ENCODE data around the gene ZNF516.
"Not testable (repeated sequence)": the region's sequence is repeated elsewhere in the genome, so short reads cannot be mapped to it uniquely, and the experiment has no call there.

The ZNF516 gene

DNA sequence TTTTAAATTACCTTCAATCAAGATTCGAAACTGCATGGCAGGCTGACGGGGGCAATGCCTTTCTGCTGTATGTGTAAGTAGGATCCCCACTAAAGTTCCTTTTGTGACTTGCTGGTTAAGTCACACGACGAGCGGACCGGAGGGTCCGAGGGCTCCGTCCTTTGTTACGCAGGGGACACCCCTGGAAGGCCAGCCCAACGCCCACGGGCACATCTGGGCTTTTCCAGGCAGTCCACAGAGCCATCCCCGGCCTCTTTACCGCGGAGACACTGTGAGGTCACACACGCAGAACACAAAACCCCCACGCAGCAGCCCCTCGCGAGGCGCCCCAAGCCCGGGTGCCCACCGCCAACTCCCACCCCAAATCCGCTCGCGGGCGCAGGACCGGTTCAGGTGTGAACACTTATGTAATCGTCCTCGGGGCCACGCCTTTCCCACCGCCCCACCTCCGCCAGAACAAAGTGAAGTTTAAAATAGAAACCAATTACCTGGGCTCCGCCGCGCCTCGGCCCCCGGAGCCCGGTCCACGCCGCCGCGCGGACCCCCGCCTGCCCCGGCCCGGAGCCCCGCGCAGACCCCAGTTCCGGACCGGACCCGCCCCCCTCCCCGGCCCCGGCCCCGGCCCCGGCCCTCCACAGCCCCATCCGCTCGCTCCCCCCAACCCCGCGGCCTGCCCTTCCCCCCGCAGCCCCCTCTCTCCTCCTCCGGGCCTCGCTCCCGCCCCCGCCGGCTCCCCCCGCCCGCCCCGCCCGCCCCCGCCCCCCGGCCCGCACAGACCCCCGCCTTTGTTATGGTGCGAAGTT, 4.2 kb downstream of the ZNF516 start:
- no peak for DNase-seq (ENCODE audit: low spot score)

DNA sequence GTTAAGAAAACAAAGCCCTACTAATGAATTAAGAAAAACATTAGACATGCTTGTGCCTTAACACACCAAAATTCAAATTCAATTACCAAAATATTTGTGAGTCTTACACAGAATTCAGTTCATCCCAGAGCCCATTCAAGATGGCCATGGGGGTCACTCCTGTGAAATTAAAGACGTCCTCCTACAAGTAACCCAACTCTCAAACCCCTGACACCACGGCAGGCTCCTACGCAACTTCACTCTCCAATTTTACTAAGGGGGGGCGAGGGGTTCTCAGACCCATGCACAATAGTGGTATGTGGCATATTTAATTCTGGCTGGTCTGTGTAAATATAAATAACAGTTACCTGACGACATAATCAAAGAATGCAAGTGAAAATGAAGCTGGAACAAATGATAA, 5.0 kb downstream of the ZNF516 start:
- DNase-seq (ENCODE audit: low spot score), result no peak

DNA sequence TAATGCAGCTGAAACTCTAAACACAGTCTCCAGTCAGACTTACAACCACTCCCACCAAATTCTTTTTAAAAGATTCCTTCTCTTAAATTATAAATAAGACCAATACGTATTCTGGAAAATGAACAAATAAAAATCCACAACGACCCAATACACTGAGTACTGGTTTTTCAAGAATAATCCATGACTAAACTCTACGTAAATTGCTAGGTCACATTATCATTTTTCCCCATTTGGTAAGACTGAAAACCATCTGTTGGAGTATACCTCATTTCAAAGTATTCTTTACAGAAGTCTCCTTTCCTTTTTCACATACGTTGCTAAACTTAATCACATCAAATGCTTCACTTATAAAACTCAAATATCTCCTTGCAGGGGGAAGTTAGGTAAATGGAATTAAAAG, 6.0 kb downstream of the ZNF516 start:
- no peak for DNase-seq (ENCODE audit: low spot score)

DNA sequence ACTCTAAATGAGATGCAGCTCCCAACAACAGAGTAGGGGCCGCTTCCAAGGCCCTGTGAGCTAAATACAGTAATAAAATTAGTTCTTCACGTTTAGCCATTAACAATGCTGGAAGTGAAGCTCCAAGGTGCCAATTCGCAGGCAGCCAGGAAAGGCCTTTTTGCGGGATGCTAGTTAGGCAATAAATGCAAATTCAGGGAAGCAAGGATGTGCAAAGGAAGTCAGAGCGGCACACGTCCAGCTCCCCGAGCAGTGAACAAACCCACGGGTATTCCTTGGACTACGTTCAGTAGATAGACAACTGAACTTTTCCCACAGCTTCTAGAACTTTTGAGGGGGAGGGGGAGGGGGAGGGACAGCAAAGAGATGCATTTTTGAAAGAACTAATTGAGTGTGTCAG, 6.9 kb downstream of the ZNF516 start:
- DNase-seq (ENCODE audit: low spot score), result no peak

DNA sequence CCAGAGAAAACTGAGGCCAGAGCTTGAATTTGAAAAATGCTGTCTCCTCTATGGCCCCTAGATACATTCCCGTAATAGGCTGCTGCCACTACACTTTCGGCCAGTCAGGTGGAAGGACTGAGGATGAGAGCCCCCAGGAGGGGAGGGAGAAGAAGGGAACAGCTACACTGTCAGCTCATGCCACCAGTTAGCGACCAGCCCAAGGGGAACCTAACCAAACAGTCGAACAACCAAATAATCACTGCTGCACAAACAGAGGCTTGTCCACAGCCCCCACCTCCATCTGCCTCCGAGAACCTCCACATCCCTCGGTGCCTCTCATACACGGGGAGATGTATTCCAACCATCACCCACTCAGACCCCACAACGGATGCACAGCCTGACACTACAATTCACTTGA, 7.3 kb downstream of the ZNF516 start:
- DNase-seq (ENCODE audit: low spot score), result no peak

DNA sequence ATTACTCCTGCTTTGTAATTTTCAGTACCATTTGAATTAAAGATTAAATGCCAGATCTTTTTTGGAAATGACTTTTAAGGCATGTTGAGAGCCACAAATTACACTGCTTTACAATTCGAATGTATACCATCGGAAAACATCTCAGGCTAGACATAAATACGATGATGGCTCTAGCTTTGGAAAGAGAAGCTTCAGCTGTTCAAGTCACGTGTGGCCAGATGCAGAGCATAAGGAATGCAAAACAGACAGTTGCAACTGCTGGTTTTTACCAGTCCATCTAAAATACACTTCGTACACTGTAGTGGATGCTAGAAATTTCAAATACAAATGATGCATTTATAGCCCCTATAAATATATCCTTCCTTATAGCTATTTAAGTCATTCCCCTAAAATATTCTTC, 8.0 kb downstream of the ZNF516 start:
- no peak for DNase-seq (ENCODE audit: low spot score)

DNA sequence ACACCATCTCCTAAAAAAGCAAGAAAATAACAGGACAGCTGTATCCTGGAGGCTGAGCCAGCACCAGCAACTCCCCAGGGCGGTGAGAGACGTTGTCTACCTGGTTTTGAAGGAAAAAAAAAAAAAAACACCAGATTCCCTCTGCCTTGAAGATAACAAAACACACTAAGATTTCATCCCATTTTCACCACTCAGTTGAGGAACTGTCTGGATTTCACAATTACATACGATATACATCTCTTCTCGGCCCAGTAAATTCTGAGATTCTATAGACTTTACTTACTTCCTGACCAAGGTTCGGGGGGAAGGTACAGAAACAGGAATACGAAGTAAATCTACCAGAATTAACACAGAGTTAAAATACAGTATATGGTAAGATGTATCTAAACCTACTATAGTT, 8.5 kb downstream of the ZNF516 start:
- DNase-seq (ENCODE audit: low spot score), result no peak

DNA sequence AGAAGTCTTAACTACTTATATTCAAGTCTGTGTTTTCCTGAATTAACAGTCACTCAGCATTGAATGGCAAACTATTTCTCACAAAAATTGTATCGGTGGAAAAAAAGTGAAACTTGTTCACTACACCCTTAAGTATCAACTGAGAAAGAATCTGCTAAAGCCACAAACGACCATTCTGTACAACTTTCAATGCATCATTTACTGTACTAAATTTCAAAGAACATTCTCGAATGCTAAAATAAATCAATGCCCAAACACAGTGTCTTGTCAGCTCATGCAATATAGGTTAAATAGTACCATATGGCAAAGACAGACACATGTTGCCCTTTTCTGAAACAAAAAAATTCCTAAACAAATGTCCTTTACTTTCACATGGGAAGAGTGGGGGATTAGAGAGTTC, 9.0 kb downstream of the ZNF516 start:
- DNase-seq (ENCODE audit: low spot score), result no peak

DNA sequence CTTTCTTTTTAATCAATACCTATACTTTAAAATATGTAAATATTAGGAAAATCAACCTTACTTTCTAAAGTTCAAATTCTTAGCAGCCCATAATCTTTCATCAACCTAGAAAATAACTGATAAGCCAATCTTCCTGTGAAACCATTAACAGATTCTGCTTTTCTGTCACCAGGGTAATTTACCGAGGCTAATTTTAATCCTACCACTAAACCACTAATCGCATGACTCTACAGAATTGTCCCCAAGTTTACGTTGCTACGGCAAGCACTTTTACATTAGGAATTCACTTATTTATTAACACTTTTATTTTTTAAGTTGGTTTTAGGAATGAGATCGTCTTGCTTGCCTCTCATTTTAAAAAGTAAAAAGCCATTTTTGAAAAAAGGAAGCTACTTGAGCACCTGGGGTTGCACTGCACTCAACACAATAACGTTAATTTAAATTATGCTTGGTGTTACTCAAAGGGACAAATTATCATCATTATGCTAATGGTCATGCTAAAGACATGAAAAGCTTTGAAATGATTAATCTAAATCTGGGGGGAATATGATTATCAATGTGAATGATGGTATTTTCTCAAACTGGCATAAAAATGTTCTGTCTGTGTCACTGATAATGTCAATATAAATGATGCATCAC, 10.2 kb downstream of the ZNF516 start:
- no peak for DNase-seq (ENCODE audit: low spot score)

DNA sequence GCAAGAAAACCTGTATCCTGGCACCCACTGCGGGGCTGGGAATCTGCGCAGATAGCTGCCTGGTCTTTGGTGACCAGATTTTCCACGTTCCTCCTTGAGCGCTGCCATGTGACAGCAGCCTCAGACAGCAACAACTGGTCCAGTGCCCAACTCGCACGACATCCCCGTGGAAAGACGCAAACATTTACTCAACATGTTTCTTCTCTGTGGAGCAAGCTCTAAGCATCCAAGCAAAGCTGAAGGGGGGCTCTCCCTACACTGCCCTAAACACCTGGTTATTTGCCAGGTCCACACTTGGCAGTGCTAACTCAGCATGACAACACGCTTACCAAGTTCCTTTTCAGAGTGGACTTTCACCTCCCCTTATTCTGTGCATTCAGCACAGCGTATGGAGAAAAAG, 11.3 kb downstream of the ZNF516 start:
- DNase-seq (ENCODE audit: low spot score), result no peak

DNA sequence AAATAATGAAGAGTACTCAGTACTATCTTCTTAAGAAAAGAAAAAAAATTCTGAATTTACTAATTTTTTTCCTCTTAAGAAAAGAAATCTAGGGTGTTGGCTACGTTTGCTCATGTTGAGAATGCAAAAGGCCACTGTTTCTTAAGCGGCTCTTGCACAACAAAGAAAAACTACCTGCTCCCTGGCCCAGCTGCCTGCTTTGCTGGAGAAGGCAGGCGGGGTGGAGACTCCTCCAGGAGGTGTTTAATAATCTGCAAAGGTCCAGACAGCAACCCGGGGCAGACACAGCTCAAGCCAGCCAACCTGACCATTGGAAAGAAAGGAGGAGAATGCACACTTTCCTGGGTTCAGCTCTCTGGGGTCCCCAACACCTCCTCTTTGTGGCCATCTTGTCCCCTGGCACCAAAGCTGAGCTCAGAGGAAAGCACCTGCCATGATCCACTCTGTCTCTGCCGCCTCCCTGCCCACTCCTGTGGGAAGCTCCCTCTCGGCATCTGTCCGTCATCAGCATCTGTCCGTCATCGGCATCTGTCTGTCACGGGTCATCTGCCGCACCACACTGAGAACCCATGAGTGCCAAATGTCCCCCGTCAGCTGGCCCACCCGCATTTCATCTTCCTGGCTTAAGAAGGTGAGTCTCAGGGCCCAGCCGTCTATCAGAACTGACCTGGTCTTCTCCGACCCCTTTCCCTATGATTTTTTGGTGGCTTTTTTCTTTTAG, 11.9 kb downstream of the ZNF516 start:
- no peak for DNase-seq (ENCODE audit: low spot score)

DNA sequence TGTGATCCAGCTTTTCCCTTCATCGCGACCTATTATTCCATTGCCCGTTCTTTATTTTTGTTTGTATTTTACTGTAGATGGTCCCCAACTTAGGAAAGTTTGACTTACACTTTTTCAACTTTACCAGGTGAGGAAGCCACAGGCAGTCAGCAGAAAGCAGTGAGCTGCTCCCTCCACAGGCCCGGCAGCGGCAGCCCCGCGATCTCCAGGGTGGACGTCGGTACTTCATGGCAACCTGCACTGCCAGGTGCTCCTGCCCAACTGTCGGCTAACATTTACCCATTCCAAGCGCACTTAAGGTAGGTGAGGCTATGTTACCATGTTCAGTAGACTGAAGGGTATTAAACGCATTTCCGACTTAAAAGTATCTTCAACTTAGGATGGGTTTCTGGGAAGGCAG, 12.8 kb downstream of the ZNF516 start:
- no peak for DNase-seq (ENCODE audit: low spot score)

DNA sequence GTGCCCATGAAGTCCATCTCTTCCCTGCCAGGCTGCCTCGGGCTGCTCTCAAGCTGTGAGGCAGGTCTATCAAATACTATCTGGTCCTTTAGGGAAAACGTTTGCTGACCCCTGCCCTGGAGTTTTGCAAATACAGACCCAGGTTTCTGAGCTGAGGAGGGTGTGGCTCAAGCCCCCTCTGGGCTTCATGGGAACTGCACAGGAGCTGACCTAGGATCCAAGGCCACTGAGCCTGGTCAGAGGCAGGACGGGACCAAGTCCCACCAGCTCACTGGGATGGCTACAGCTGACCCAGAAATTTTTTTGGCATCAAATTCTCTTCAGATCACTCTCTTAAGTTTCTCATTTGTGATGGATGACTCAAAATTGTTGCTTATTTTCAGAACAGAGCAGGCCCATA, 14.1 kb downstream of the ZNF516 start:
- DNase-seq (ENCODE audit: low spot score), result no peak

DNA sequence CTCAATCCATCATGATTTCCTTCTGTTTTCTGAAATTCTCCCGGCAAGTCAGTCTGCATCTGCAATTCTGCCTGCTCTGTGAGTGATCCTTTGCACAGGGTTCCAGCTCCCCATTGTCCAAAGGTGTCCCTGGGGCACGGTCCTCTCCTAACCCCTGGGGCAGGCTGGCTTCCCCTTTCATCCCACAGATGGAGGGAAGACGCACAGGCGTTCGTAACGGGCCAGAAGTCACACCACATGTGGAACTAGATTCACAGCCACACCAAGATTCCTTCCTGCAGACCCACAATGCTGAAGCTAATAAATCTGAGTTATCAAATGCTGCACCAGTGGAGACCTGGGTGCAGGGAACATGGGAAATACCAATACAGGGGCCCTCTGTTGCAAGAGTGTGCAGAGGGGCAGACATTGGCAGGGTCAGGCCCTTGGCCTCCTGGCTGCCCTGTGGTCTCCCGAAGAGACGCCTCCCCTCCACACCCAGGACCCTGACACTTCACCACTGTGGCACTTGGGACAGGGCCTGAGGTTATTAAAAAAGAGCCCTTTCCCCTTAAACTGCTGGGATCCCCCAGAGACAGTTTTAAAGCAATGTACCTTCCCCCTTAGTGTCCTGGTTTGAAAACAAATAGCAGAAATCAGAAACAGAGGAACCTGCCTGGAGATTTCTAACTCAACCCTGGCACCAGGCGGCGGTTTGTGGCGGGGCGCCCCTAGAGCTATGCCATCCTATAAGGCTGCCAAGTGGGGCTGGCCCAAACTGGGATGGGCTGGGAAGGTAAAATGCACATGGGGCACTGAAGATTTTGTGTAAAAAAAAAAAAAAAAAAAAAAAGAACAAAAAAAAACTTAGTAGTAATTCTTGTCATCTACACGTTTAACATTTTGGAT, 15.4 kb downstream of the ZNF516 start:
- no peak for DNase-seq (ENCODE audit: low spot score)

DNA sequence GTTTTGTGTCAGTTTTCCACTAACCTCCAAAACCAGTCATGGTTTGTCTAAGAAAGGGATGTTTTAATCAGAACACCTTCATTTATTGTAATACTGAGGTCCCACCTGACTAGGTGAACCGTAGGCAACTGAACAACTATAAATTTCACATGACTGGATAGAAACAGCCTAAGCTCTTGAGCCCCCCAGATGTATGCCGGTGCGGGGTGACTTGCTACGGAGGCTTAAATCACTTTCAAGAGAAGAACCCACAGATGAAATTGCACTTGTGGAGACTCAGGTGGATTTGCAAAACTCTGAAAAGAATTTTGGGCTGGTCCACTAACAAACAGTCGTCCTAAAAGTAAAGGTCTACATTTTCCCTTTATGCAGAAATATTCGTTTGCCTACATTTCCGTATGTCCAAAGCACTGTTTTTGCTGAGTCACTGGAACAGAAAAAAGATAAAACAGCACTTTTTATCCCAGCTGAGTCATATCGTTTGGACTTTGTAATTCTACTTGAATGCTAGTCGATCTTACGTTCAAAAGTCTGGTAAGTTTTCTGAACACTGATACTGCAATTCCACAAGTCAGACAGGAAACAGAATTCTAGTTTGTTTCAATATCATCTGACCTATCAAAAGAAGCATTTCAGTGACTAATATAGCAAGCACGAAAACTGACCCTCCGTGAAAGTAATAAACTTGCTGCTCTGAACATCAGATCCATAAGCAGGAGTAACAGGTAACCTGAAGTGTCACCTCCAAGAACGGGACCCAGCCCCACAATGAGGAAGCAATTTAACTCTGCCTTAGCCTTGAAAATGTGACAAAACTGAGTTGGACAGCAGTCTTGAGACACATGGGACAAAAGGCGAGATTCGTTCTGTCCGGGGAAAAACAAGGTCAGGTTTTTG, 18.1 kb downstream of the ZNF516 start:
- no peak for DNase-seq (ENCODE audit: low spot score)

DNA sequence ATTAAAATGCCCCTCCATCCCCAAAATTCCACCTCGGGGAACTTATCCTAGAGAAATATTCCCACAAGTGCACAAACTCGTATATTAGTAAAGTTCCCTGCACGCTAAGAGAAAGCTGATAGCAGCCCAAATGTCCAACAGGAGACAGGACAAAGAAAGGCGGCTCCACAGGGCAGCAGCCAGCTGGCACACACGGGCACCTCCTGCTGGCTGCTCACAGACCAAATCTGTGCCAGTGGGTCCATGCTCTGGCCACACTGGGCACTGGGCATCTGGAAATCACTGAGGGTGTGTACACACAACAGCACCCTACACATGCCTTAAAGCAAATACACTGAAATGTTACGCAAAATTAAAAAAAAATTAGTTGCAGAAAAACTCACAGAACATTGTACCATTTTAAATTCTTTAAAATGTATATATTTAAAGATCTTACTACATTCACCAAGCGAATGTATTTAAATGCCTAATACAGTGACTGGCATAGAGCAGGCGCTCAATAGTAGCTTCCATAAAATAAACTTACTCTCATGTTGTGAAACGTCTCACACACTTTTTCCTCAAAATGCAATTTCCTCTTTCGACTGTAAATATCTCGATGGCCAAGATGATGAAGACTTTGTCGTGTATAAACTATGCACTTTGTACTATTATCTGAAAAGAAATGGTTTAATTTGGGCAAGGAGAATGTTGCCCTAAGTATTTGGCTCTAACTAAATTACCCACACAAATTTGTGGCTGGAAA, 19.4 kb downstream of the ZNF516 start:
- DNase-seq (ENCODE audit: low spot score), result no peak

DNA sequence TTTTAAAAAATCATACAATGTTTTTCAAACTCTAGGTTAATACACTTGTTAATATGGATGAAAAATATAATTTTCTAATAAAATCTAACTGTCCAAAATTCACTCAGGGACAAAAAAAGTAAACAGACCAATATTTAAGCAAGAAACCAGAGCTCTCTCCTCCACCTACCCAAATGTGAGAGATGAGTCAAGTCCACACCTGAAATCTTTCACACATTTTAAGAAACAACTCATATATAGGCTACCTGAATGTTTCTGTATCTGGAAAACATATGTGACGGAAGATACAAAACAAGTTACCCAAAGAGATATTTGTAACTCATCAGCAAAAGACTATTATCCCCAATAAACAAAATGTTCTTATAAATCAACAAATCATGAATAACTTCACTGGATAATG, 20.2 kb downstream of the ZNF516 start:
- no peak for DNase-seq (ENCODE audit: low spot score)

DNA sequence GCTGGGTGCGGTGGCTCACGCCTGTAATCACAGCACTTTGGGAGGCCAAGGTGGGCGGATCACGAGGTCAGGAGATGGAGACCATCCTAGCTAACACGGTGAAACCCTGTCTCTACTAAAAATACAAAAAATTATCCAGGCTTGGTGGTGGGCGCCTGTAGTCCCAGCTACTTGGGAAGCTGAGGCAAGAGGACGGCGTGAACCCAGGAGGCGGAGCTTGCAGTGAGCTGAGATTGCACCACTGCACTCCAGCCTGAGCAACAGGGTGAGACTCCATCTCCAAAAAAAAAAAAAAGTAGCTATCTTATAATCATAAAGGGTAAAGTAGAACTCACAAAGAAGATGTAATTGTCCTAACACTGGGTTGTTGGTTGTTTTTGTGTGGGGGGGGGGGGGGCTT, 21.5 kb downstream of the ZNF516 start:
- not testable (repeated sequence) for DNase-seq (ENCODE audit: low spot score)

DNA sequence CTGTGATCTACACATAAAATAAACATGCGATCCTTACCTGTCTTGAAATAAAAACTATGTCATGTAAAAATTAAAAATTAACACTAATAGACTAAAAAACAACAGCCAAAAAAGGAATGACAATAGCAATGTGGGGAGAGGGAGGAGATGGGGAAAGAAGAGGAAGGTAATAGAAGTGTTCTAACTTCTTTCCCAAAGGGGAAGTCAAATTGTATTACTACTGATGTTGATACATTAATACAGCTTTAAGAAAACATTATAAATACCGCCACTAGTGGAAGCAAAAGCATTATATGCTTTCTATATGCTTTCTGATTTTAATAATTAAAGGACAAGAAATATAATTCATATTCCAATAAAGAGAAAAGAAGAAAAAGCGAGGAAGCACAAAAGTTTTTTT, 22.2 kb downstream of the ZNF516 start:
- DNase-seq (ENCODE audit: low spot score), result no peak

DNA sequence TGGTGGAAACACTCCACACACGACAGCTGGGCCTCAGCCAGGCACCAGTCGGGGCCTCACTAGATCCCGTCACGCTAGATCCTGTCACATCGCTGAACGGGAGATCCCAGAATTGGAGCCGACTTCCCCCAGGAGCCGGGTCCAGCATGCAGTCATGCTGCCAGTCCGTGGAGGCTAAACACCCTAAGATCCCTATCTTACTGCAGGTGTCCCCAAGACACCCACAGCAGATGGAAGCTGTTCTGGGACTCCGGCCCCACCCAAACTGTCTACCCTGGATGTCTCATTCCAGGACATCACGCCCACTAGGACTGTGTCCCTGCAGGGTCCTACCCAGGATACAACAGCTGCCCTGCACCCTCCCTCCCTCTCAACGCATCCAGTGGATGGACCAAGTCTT, 23.4 kb downstream of the ZNF516 start:
- no peak for DNase-seq (ENCODE audit: low spot score)
